BE2C (cell line): ENCODE results near the gene KCNA2.

Source experiments
- DNase-seq: peaks from one replicate; pipeline ENCODE4 v3.0.0-alpha.2; 2020
- H3K27me3 ChIP-seq: fragments of 250-450 bp; sonication (Bioruptor Pico); 2 replicates; pipeline ENCODE4 v1.5.1; 2020; ENCODE audit warnings: mild to moderate bottlenecking
- H3K36me3 ChIP-seq: fragments of 250-450 bp; sonication (Bioruptor Pico); 2 replicates; pipeline ENCODE4 v1.5.1; 2020; ENCODE audit warnings: mild to moderate bottlenecking
- H3K4me1 ChIP-seq: fragments of 250-450 bp; sonication (Bioruptor Pico); 2 replicates; pipeline ENCODE4 v1.5.1; 2020
- H3K4me3 ChIP-seq: 2 replicates; pipeline ENCODE4 v1.5.1; 2011; ENCODE audit warnings: low read depth, low read length
- H3K9me3 ChIP-seq: fragments of 250-450 bp; sonication (Bioruptor Pico); 2 replicates; pipeline ENCODE4 v1.5.1; 2020
- TF ChIP-seq, protein P1 (sequence below): IDR thresholded peaks from 2 replicates; pipeline ENCODE4 v1.5.1; 2012; ENCODE audit warnings: mild to moderate bottlenecking, low read depth, low read length

The KCNA2 gene

DNA sequence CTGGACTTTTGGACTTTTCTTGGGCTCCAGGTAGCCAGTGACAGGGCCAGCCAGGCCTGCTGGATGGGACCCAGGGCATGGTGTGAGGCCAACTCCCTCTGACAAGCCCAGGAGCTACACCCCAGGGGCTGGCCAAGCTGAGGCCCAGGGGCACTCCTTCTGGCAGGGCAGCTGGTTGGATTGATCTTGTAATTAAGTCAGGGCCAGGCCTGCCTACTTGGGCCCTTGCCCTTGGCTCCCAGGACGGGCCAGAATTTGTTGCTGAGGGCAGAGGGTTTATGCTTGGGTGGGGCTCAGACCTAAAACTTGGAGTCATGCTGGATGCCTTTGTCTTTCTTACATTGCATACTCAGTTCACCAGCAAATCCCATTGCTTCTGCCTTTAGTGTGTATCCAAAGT is 20.7 kb downstream of the KCNA2 start:
- TF ChIP-seq, protein P1, sequence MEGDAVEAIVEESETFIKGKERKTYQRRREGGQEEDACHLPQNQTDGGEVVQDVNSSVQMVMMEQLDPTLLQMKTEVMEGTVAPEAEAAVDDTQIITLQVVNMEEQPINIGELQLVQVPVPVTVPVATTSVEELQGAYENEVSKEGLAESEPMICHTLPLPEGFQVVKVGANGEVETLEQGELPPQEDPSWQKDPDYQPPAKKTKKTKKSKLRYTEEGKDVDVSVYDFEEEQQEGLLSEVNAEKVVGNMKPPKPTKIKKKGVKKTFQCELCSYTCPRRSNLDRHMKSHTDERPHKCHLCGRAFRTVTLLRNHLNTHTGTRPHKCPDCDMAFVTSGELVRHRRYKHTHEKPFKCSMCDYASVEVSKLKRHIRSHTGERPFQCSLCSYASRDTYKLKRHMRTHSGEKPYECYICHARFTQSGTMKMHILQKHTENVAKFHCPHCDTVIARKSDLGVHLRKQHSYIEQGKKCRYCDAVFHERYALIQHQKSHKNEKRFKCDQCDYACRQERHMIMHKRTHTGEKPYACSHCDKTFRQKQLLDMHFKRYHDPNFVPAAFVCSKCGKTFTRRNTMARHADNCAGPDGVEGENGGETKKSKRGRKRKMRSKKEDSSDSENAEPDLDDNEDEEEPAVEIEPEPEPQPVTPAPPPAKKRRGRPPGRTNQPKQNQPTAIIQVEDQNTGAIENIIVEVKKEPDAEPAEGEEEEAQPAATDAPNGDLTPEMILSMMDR = no peak
- no peak for DNase-seq
- Histone ChIP-seq H3K36me3 (no peaks in the 10 kb centered on the region), H3K4me1 (no peaks in the 10 kb centered on the region), H3K9me3 (no peaks in the 10 kb centered on the region), H3K27me3 (peaks cover 8% of the 10 kb centered on the region), H3K4me3 (no peak overlapping the region)

DNA sequence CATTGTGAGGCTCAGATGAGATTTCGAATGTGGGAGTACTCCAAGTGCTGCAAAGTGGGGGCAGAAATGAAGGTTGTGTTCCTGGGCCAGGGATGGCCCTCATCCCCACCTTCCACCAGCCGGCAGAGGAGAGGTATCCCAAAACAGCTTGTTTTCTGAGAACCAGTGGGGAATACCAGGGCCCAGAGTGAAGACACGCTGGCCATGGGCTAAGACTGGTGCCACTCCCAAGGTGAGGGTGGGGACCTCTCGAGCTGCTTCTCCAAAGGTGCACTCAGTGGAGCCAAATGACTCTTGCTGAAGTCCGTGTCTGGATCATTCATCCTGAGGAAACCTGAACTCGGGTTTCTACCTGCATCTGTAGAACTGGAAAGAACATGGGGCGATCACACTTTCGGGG is 22.1 kb downstream of the KCNA2 start:
- Histone ChIP-seq H3K27me3 (peaks cover 8% of the 10 kb centered on the region), H3K4me1 (no peaks in the 10 kb centered on the region), H3K36me3 (no peaks in the 10 kb centered on the region), H3K4me3 (no peak overlapping the region), H3K9me3 (no peaks in the 10 kb centered on the region)
- TF ChIP-seq, protein P1 = no peak
- DNase-seq = no peak

- peaks cover 8% of the 10 kb centered on the region for H3K27me3 ChIP-seq
- TF ChIP-seq, protein P1 = no peak
- no peaks in the 10 kb centered on the region for H3K9me3 ChIP-seq
- DNase-seq = no peak
- no peaks in the 10 kb centered on the region for H3K4me1 ChIP-seq
- no peak overlapping the region for H3K4me3 ChIP-seq
- no peaks in the 10 kb centered on the region for H3K36me3 ChIP-seq
Observed at GRCh38 chr1:110583505-110583904, 22.7 kb downstream of the KCNA2 start.

DNA sequence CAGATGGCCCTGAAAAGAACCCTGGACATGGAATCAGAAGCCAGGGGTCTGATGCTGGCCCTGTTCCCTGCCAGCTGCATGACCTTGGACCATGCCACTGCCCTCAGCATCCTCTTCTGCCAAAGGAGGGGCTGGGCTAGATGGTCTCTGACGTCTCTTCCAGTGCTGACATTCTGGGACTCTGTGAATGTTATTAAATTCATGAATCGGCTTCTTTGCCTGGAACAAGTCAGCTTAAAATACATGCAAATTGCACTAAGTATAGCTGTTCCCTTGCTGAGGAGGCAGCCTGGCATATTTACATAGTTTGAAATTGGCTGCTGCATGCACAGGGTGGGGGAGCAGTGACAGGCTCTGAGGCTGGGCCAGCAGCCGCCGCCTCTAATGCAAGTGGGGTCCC is 23.8 kb downstream of the KCNA2 start:
- no peaks in the 10 kb centered on the region for H3K9me3 ChIP-seq
- no peak for DNase-seq
- peaks cover 5% of the 10 kb centered on the region for H3K27me3 ChIP-seq
- H3K4me1 ChIP-seq = no peaks in the 10 kb centered on the region
- no peaks in the 10 kb centered on the region for H3K36me3 ChIP-seq
- H3K4me3 ChIP-seq = no peak overlapping the region
- TF ChIP-seq, protein P1 = no peak

GRCh38 chr1:110581682-110582145 is 24.4 kb downstream of the KCNA2 start:
- no peak overlapping the region for H3K4me3 ChIP-seq
- H3K9me3 ChIP-seq = no peaks in the 10 kb centered on the region
- no peaks in the 10 kb centered on the region for H3K36me3 ChIP-seq
- H3K27me3 ChIP-seq = no peaks in the 10 kb centered on the region
- DNase-seq = no peak
- TF ChIP-seq, protein P1 = no peak
- H3K4me1 ChIP-seq = no peaks in the 10 kb centered on the region

GRCh38 chr1:110580244-110580643 is 25.9 kb downstream of the KCNA2 start:
- Histone ChIP-seq H3K4me3 (no peak overlapping the region), H3K36me3 (no peaks in the 10 kb centered on the region), H3K27me3 (peaks cover 4% of the 10 kb centered on the region; the same call in 1 of the 2 replicates), H3K4me1 (no peaks in the 10 kb centered on the region), H3K9me3 (no peaks in the 10 kb centered on the region)
- TF ChIP-seq, protein P1 = no peak
- DNase-seq = no peak
